ENCODE measurements around the gene ADCK2.

Gene ADCK2

GRCh38 chr7:140744005-140744404 lies 71.3 kb downstream of the ADCK2 start:
- no peak for TF ChIP-seq CTBP1 (IDR thresholded peaks at IDR 0.05; ENCODE audit: borderline replicate concordance)
- POLR2A ChIA-PET = no interaction called here
- no peak for DNase-seq (ENCODE audit: extremely low spot score)
- CTCF ChIA-PET = interaction anchor here (0.6 kb wide), 1 partner anchor 8 kb away, joined by 3 read pairs; no protein-coding TSS in a partner anchor

Data from HEK293T (cell line).